ENCODE results near the gene IZUMO1.
"Not testable (repeated sequence)": the region's sequence is repeated elsewhere in the genome, so short reads cannot be mapped to it uniquely, and the experiment has no call there.

Gene IZUMO1
- total RNA-seq = 0 reads per million in 4 experiments

GRCh38 chr19:48746738-48747575, at the start of gene IZUMO1:
Gene IZUMO1, minus strand, starts transcription at chr19:48746909. Its CDS starts 1,050 bp downstream, at chr19:48745859.
- peak; percentile 11 for DNase-seq

DNA sequence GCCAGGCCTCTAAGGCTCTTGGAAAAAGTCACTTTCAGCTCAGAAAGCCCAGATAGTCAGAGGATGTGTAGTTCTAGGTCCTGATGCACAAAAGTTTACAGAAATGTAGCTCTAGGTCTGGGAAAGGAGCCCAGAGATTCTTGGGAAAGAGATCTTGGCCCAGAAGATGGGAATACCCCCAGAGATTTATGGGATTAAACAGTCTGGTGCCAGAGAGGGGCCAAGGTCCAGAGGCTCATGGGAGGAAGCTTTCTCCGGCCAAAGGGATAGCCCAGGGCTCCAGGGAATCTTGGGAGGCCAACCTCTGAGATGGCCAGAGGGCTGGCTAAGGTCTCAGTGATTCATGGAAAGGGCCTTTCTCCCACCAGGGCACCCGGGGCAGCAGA, 49.0 kb upstream of the IZUMO1 start:
- DNase-seq = no peak

GRCh38 chr19:48795055-48795684, 48.5 kb upstream of the IZUMO1 start:
- DNase-seq = peak; percentile 81

DNA sequence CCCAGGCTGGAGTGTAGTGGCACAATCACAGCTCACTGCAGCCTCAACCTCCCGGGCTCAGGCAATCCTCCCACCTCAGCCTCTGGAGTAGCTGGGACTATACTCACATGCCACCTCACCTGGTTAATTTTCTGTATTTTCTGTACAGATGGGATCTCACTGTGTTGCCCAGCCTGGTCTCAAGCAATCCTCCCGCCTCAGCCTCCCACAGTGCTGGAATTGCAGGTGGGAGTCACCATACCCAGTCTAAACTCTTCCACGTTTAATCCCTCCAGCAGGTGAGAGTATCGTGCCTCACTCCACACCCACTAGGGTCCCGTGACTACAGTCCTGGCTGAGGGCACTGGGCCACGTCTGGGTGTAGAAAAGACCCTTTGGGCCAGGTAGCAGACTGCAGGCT, 47.6 kb upstream of the IZUMO1 start:
- DNase-seq = no peak

DNA sequence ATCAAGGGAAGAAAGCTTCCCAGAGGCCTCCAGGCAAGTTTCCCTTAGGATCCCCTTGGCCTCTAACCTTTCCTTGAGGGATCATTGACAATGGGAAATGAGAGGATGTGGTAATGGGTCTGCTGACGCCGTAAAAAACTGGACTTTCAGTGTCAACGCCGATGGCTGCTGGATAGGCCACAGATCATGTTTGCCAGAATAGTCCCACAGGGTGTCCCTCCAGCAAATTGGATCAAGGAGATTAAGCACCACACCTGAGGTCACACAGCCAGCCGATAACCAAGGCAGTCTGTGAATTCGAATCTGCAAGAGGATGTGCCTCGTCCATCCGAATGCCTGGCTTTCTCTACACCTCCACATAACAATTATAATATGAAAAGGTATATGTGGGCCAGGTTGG, 46.6 kb upstream of the IZUMO1 start:
- DNase-seq = no peak

- not testable (repeated sequence) for DNase-seq
Observed at GRCh38 chr19:48787331-48787730, 40.6 kb upstream of the IZUMO1 start.

DNA sequence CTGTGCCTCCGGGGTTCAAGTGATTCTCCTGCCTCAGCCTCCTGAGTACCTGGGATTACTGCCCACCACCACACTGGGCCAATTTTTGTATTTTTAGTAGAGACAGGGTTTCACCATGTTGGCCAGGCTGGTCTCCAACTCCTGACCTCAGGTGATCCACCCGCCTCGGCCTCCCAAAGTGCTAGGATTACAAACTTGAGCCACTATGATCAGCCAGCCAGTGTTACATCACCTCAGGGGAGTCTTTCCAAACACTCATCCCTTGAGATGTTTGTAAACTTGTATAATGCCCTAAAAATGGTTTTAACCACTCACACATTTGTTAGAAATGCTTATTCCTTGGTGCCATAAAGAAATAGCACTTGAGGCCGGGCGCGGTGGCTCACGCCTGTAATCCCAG, 39.7 kb upstream of the IZUMO1 start:
- not testable (repeated sequence) for DNase-seq

- no peak for DNase-seq
Observed at GRCh38 chr19:48784527-48784926, 37.8 kb upstream of the IZUMO1 start.

GRCh38 chr19:48780631-48781391, 34.1 kb upstream of the IZUMO1 start:
- no peak for DNase-seq

DNA sequence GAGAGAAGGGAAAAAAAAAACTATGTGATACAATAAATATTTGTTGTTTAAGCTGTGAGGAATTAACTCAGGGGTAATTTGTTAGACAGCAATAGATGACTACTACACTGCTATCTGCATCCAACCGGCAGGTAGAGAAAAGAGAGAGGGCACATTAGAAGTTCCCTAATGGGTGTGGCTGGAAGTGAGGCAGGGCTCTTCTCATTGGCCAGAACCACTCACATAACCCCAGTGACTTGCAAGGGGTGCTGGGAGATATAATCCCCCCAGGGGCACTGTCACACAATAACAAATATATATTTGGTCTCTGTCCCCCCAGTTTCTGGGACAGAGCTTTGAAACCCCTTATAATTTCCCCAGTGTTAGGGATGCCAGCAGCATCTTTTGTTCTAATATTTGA, 32.9 kb upstream of the IZUMO1 start:
- DNase-seq = no peak

DNA sequence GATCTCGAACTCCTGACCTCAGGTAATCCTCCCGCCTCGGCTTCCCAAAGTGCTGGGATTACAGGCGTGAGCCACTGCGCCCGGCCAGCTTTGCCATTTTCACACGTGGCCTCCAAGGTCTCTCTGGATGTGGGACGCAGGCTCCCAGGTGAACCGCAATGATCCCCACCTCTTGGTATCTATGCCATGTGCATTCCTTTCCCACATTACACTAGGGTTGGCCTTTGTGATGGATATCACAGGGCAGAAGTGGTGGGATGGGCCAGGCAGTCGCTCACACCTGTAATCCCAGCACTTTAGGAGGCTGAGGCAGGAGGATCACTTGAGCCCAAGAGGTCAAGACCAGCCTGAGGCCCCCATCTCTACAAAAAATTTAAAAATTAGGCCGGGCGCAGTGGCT, 31.0 kb upstream of the IZUMO1 start:
- no peak for DNase-seq

- DNase-seq = no peak
Observed at GRCh38 chr19:48777139-48777538, 30.4 kb upstream of the IZUMO1 start.

DNA sequence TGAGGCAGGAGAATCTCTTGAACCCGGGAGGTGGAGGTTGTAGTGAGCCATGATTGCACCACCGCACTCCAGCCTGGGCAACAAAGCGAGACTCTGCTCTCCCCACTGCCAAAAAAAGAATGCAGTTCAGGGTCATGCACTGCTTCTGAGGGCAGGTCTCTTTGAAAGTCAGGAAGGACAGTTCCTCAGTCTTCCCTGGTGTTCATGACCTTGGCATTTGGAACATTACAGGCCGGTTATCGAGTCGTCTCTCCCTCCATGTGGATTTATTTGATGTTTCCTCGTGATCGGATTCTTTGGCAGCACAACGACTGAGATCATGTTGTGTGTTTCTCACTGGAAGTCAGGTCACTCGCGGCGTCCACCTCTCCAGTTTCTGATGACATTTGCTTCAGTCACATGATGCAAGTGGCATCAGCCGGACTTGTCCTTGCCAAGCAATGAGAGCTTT, 25.8 kb upstream of the IZUMO1 start:
- no peak for DNase-seq

- DNase-seq = no peak
Observed at GRCh38 chr19:48770734-48771472, 24.2 kb upstream of the IZUMO1 start.

DNA sequence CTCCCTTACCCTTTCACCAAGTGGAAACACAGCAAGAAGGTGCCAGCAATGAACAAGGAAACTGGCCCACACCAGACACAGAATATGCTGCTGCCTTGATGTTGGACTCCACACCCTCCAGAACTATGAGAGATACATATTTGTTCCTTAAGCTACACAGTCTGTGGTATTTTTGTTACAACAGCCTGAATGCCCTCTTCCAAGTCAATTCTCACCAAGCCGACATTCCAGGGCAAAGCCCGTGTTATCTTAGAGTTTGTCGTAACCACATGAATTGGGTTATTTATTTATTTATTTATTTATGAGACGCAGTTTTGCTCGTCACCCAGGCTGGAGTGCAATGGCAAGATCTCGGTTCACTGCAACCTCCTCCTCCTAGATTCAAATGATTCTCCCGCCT, 23.6 kb upstream of the IZUMO1 start:
- DNase-seq = no peak

- DNase-seq = no peak
Observed at GRCh38 chr19:48768994-48769713, 22.4 kb upstream of the IZUMO1 start.

- DNase-seq = not testable (repeated sequence)
Observed at GRCh38 chr19:48768171-48768753, 21.6 kb upstream of the IZUMO1 start.

DNA sequence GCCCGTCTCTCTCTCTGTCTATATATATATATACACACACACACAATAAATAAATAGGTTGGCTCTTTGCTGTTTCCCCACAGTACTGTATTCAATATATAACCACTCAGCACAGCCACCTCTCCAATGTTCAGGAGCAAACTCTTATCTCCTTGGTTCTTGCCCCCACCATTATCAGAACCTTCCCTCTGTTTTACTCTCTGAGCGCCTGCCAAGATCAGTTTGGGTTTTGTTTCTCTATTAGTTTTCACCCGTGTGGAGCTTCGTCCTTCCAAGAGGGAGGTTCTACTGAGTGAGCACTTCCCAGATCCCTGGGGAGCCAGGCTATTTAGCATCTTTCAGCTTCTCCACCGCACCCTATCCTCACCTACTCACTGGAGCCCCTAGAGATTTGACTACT, 19.1 kb upstream of the IZUMO1 start:
- not testable (repeated sequence) for DNase-seq

DNA sequence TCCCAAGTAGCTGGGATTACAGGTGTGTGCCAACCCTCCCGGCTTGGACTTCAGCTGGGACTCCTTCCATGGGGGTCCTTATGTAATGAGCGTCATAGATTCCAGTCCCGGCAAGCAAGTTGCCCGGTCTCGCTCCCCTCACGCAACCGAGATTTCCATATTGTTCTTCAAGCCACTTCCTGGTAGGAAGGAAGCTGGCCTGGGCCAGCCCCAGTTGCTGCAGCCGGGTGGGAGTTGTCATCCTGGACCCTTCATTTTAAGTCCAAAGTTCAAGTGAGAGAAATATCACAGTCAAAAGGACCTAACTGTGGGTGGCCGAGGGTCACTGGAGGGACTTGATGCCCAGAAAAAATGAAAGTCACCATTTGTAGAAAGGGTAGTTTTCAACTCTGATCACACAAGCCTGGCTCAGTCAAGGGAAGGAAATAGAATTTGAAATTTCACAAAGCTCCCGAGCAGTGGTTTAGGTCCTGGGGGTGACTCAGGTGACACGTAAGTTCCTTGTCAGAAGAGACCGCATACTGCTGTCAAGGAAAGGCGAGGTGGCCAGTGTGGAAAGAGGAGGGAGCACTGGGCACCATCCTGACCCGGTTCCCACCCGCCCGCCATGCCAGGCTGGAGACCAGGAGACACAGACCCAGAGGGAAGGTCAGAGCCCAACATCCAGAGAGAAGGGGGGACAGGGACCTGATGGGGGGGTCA, 13.9 kb upstream of the IZUMO1 start:
- no peak for DNase-seq

- DNase-seq = no peak
Observed at GRCh38 chr19:48757741-48758144, 11.0 kb upstream of the IZUMO1 start.

GRCh38 chr19:48757089-48757675, 10.5 kb upstream of the IZUMO1 start:
- DNase-seq = no peak

Measured in effector CD8-positive, alpha-beta T cell (primary cell).